Activated CD4-positive, alpha-beta T cell treated with anti-CD3 and anti-CD28 coated beads, Interleukin-2, amount 50 U/mL, for 16 hours (primary cell): ENCODE measurements around the gene POLA1.

Source experiments
- DNase-seq: peaks from one replicate; pipeline ENCODE4 v3.0.0-alpha.2; 2020

Gene POLA1

GRCh38 chrX:24982306-24982965 lies 288.7 kb downstream of the POLA1 start:
- no peak for DNase-seq

DNA sequence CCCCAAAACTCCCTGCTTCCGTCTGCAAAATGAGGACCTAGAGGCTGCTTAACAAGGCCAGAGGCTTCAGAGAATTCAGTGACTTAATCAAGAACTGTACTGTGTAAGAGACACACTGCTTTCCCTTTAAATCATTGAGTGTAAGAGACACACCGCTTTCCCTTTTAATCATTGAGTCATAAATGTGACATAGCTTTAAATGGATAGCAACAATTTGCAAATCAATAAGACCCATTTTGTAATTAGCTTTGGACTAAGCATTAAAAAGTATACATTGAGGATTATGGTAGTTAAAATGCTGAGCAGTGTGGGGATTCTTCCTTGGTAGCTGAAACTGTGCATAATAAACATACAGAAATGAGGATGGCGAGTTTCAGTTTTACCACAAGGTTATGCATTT lies 290.2 kb downstream of the POLA1 start:
- DNase-seq, result no peak

DNA sequence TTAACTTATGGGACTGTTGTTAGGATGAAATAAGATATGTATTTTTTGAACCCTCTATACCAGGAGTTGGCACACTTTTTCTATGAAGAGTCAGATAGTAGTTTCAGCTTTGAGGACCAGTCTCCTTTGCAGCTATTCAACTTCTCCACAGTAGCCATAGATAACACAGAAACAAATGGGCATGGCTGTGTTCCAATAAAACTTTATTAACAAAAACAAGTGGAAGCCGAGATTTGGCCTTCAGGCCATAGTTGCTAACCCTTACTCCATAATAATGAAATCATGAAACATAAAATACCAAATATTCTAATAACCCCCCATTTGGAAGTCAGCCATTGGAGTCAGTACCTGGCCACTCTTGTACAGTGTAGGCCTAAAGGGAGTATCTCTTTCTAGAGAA lies 291.4 kb downstream of the POLA1 start:
- no peak for DNase-seq

DNA sequence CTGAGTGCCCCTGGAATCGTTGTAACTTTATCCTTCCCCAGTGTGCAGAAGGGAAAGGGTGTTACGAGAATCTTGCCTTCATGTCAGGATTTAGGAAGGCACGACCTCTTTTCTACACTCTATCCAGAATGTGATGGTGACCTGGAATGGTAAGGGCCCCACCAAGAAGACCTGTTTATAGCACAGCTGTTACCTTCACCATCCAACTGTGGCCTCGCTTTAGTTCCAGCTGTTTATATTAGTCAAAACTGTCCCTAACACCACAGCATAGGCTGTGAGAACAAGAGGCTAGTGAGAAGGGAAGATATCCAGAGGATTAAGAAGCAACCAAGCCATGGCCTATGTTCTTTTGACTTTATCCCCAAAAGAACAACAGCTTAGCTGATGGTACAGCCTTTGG lies 294.0 kb downstream of the POLA1 start:
- DNase-seq, result no peak

- no peak for DNase-seq
Observed at GRCh38 chrX:24988314-24988713, 294.6 kb downstream of the POLA1 start.

DNA sequence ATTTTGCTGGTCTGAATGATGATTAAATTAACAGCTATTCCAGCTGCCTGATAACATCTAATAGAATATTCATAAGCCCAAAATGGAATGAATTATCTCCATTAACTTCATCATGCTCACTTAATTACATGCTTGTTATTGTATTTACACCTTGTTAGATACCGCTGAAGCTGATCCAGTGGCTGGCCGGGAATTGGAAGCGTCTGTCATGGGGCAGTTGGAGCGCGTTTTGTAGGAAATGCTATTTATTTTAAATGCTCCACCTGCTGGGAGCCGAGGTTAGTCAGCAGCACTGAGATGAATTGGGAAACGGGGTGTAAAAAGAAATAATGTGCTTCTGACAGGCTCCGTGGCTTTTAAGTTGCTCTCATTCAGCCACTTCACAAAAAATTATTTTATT lies 296.8 kb downstream of the POLA1 start:
- no peak for DNase-seq

DNA sequence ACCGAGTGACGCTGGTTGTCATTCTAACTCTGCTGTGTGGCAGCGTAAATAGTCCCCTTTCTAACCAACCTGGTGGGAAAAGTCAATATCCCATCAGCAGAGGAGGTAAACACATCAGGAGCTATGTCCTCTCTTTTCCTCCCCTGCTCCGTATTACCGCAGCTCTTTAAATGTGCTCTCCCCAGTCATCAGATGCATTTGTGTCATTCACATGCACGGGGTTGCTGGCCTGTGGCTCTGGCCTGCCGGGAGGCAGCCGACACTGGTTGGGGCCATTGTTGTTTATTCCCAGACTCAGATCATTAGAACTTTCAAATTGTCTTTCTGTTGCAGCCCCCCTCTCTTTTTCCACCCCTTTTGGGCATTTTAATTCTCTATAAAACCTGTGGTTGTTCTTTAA lies 300.2 kb downstream of the POLA1 start:
- DNase-seq, result no peak

- DNase-seq, result no peak
Observed at GRCh38 chrX:24996096-24996709, 302.5 kb downstream of the POLA1 start.

GRCh38 chrX:24999511-24999910 lies 305.8 kb downstream of the POLA1 start:
- no peak for DNase-seq

DNA sequence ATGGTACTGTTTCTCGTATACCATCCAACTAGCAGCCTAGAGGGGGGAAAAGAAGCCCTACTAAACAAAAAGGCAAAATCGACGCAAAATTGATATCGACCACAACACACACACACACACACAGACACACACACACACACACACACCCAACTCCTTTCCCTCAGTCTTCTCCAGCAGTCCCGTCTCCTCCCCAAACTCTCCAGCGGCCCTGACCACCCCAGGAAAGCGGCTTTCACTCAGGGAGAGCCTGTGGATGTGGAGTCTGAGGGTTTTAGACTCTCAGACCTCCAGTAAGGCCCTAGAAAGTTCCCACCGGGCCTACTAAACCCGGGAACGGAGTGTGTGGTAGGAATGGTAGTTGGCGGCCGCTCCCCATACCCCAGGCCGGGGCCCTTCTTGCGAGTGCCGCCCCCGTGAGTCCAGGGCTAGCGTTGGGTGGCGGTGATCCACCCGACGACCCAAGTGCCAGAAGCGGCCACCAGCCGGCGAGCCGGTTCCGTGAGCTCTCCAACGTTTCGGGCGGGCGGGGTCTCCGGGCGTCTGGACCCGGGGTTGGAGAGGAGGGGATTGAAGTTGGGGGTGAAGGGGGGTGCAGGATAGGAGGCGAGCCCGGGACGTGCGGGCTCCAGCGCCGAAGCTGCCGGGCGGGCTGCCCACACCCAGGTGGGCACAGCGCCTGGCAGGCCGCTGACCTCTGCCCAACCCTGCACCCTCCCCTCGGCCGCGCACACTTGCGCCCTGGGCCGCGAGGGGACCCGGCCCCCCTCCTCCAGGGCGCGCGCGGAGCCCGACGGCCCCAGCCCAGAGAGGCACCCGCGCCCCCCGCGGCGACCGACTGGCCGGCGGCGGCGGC lies 308.3 kb downstream of the POLA1 start:
- no peak for DNase-seq

- no peak for DNase-seq
Observed at GRCh38 chrX:25002661-25003020, 308.9 kb downstream of the POLA1 start.

- DNase-seq, result no peak
Observed at GRCh38 chrX:25003066-25003849, 309.5 kb downstream of the POLA1 start.

GRCh38 chrX:25004040-25004439 lies 310.3 kb downstream of the POLA1 start:
- no peak for DNase-seq

- DNase-seq, result no peak
Observed at GRCh38 chrX:25004485-25005032, 310.8 kb downstream of the POLA1 start.

DNA sequence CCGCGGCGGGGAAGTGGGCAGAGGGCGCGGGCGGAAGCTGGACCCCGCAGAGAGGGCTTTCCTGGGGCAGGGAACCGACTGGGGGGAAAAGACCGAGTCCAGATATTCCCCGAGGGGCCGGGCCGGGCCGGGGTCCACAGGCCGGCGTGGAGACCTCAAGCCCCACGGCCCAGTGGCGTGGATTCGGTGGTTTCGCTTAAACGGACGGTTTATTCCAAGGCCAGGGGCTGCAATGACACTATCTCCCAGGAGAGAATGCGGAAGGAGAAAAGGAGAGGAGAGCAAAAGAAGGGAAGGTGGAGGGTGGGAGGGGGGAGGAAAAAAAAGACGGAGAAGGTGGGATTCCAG lies 311.3 kb downstream of the POLA1 start:
- no peak for DNase-seq

DNA sequence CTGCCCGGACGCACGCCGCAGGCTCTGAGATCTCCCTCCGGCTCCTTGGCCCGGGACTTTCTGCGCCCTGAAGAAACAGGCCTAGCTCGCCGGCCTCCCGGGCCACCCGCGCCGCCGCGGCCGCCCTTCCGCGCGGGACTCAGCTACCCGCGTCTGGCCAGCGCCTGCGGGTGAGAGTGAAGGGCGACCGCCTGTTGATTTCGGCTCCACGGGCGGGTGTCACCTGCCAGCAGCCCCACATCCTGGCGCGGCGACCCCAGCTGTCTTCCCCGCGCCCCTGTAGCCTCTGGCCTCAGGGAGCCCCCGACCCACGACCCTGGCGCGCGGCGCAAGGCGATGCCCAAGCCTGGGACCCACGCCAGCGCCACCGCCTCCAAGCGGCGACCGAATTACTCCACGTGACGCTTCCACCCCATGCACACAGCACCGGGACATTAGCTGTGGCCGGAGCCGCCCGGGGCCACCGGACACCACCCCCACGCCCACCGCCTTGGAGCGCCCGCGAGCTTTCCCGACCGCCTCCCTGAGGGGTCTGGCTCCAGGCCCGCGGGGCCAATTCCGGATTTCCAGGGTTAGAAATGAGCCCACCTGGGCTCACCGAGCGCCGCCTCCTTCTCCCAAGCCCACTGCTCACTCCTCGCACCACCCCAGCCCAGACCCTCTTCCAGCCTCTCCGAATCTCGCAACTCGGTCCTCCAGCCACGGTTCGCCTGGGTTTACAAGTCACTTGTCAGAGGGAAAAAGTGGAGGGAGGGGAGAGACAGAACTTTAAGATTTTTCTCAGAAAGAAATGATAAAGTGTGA lies 311.9 kb downstream of the POLA1 start:
- DNase-seq, result no peak

- no peak for DNase-seq
Observed at GRCh38 chrX:25006586-25007058, 312.9 kb downstream of the POLA1 start.

GRCh38 chrX:25007059-25008053 lies 313.6 kb downstream of the POLA1 start:
- no peak for DNase-seq

- DNase-seq, result no peak
Observed at GRCh38 chrX:25009407-25009806, 315.7 kb downstream of the POLA1 start.

GRCh38 chrX:25010784-25011588 lies 317.3 kb downstream of the POLA1 start:
- no peak for DNase-seq
